GM12892 (cell line): Measurements from ENCODE around the gene FAM234B.

ENCODE experiments used
- DNase-seq: peaks from one replicate; pipeline ENCODE4 v3.0.0; 2011; ENCODE audit not compliant: insufficient read length
- FAIRE-seq: peaks from 2 replicates; lab custom pipeline; 2011; peaks lifted over from hg19 to GRCh38; lab: Jason Lieb, UNC
- POLR2A ChIP-seq: IDR thresholded peaks from 2 replicates; pipeline ENCODE4 v1.6.1; 2011; ENCODE audit warnings: low read depth, low read length, control low read depth
- POLR2AphosphoS5 ChIP-seq: IDR thresholded peaks from 2 replicates; pipeline ENCODE4 v1.6.1; 2011; ENCODE audit warnings: low read depth, low read length, control low read depth
- TAF1 ChIP-seq: IDR thresholded peaks from 2 replicates; pipeline ENCODE4 v1.6.1; 2011; ENCODE audit warnings: low read depth, mild to moderate bottlenecking, control low read depth, low read length, borderline replicate concordance

The FAM234B gene

GRCh38 chr12:13114251-13115052, 70.3 kb downstream of the FAM234B start:
- no peak for DNase-seq
- FAIRE-seq, result no peak
- TF ChIP-seq POLR2AphosphoS5 (no peak), TAF1 (no peak), POLR2A (no peak)

- TF ChIP-seq TAF1 (no peak), POLR2A (no peak), POLR2AphosphoS5 (no peak)
- FAIRE-seq, result no peak
These were observed 72.1 kb downstream of the FAM234B start for GRCh38 chr12:13116259-13116658.

DNA sequence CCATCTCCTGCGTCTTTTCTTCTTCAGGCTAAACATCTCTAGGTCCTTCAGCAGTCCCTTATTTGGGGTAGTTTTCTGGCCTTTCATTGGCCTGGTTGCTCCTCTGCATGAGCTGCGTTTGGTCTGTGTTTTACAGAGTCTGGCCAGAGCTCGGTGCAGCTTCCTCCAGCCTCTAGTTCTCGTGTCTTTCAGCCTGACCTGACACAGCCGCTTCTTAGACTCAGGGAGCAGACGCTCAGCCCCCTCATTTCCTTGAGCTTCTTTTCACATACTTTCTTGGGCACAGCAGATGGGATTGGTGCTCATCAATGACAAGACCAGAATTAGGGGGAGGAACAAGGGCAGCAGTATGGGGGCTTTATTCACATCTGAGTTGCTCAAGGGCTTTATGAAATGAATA, 72.8 kb downstream of the FAM234B start:
- no peak for TF ChIP-seq POLR2A
- TF ChIP-seq POLR2AphosphoS5, result no peak
- TF ChIP-seq TAF1, result no peak
- DNase-seq, result no peak
- no peak for FAIRE-seq

More at GRCh38 chr12:13116259-13116658, 72.1 kb downstream of the FAM234B start:
- DNase-seq, result no peak

GRCh38 chr12:13119826-13120225, 75.6 kb downstream of the FAM234B start:
- DNase-seq, result no peak
- no peak for FAIRE-seq
- TF ChIP-seq TAF1 (no peak), POLR2AphosphoS5 (no peak), POLR2A (no peak)

GRCh38 chr12:13120413-13120812, 76.2 kb downstream of the FAM234B start:
- TF ChIP-seq TAF1 (no peak), POLR2AphosphoS5 (no peak), POLR2A (no peak)
- DNase-seq, result no peak
- FAIRE-seq, result no peak

GRCh38 chr12:13121568-13121967, 77.4 kb downstream of the FAM234B start:
- TF ChIP-seq POLR2A (no peak), POLR2AphosphoS5 (no peak), TAF1 (no peak)
- DNase-seq (no peak), FAIRE-seq (no peak)

DNA sequence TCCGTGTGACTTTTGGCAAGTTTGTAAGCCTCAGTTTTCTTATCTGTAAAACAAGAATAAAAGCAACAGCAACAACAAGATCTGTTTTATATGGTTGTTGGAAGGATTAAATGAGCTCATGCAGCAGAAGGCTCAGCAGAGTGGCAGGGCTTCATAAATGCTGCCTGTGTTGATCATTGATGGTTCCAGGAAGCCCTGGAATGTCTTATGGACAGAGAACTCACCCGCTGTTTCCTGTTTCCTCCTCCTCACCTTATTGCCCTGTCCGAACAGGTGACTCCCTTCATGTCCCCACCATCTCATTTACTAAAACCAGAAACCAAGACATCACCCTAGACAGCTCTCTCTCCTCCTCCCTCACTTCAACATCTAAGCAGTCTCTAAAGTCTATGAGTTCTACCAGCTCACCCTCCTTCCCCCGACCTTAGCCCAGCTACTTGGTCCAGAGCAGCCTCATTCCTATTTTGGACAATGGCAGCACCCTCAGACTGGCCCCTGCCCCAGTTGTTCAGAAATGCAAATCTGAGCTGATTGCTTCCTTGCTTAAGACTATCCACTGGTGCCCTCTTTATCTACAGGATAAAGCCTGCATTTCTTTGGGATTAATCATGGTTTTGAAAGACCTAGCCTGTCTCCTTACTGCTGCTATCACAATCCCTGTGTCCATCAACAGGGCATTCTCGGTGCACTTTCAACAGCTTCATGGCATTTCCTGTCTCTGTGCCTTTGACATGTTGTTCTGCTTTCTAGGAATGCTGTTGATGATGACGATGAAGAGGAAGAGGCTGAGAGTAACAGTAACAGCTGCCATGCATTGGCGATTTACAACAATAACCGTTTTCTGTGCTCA, 80.7 kb downstream of the FAM234B start:
- TF ChIP-seq TAF1, result no peak
- TF ChIP-seq POLR2A, result no peak
- no peak for TF ChIP-seq POLR2AphosphoS5
- FAIRE-seq, result no peak
- DNase-seq, result no peak

GRCh38 chr12:13125996-13126395, 81.8 kb downstream of the FAM234B start:
- DNase-seq, result no peak
- FAIRE-seq, result no peak
- no peak for TF ChIP-seq TAF1
- TF ChIP-seq POLR2AphosphoS5, result no peak
- TF ChIP-seq POLR2A, result no peak

DNA sequence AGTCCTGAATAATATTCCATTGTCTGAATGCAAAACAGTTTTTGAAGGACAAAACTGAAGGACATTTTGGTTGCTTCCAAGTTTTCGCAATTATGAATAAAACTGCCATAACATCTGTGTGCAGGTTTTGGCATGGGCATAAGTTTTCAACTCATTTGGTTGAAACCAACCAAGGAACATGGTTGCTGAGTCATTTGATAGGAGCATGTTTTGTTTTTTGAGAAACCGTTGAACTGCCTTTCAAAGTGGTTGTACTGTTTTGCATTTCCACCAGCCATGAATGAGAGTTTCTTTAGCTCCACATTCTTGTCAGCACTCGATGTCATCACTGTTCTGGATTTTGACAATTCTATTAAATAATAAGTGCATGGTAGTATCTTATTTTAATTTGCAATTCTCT, 82.3 kb downstream of the FAM234B start:
- TF ChIP-seq POLR2A (no peak), POLR2AphosphoS5 (no peak), TAF1 (no peak)
- DNase-seq, result no peak
- no peak for FAIRE-seq

DNA sequence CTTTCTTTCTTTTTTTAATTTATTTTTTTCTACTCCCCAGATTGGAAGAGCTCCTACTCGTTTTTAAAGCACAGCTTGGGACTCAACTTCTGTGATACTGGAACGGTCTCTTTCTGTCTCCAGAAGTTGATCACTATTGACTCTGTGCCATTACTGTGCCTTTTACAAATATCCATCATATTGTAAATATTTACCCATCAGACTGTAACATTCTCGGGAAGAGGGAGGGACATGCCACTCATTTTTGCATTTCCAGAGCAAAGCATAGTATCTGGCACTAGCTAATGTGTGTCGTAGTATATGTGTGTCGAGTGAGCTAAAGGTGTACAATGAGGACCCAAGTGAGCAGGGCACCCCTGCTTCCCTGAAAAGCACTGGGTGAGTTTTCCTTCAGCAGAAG, 83.3 kb downstream of the FAM234B start:
- no peak for FAIRE-seq
- no peak for DNase-seq
- TF ChIP-seq TAF1 (no peak), POLR2A (no peak), POLR2AphosphoS5 (no peak)

DNA sequence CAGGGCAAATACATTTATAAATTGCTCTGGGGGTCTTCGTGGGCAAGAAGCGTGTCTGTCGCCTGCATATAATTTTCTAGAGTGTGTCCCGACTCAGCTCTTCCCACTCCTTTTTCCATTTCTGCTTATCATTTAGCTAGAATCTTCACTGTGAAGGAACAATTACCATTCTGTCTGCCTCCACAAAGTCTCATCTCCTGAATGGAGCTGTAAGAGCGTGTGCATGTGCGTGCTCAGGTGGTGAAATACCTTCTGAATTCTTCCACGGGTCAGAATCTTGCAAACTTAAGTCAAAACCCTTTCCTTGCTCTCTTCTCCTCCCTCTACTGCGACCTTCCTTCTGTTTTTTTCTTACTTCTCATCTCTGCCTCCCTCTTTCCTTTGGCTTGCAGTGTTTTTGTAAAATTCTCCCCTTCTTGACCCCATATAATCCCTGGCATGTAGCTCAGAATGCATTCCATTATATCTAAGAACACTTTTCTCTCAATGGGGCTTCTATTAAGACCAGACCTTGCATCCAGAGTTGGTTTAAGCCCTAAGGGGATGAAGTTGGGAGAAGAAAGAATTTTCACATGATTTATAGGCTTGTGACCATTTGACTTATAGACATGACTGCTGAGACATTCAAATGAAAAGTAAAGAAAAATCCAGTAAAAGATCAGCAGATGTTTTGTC, 84.2 kb downstream of the FAM234B start:
- TF ChIP-seq POLR2A (no peak), POLR2AphosphoS5 (no peak), TAF1 (no peak)
- FAIRE-seq (no peak), DNase-seq (no peak)
